Activated naive CD8-positive, alpha-beta T cell treated with anti-CD3 and anti-CD28 coated beads for 36 hours (primary cell): ENCODE measurements around the gene PRPF31. TPM values are rescaled to one million over a fixed set of nuclear protein-coding genes. Genes with fewer than 3 reads are reported as not detected.
A peak's percentile ranks its signal among the peaks of the same experiment; 100 is the strongest.
"Not testable (repeated sequence)": the region's sequence is repeated elsewhere in the genome, so short reads cannot be mapped to it uniquely, and the experiment has no call there.

Source experiments
- DNase-seq: peaks from one replicate; pipeline ENCODE4 v3.0.0; 2021
- H3K27ac Mint-ChIP-seq: one replicate; pipeline ENCODE4 v1.8.0; 2022; ENCODE audit warnings: mild to moderate bottlenecking, moderate library complexity, mixed read lengths
- H3K27me3 Mint-ChIP-seq: one replicate; pipeline ENCODE4 v1.8.0; 2022; ENCODE audit warnings: mild to moderate bottlenecking, mixed read lengths
- H3K36me3 Mint-ChIP-seq: one replicate; pipeline ENCODE4 v1.8.0; 2021; ENCODE audit warnings: mild to moderate bottlenecking, mixed read lengths
- H3K4me1 Mint-ChIP-seq: one replicate; pipeline ENCODE4 v1.8.0; 2021; ENCODE audit warnings: mixed read lengths
- H3K4me3 Mint-ChIP-seq: one replicate; pipeline ENCODE4 v1.8.0; 2022; ENCODE audit warnings: mild to moderate bottlenecking, moderate library complexity, mixed read lengths
- H3K9me3 Mint-ChIP-seq: one replicate; pipeline ENCODE4 v1.8.0; 2022; ENCODE audit warnings: mixed read lengths
- total RNA-seq, 2 experiments: library from RNA; stranded (reverse); gene quantifications; one replicate each; pipeline ENCODE4 v1.2.3, GENCODE V29; 2021

PRPF31 gene
- total RNA-seq = 100 to 1,000 TPM; 120 to 124 TPM

GRCh38 chr19:54115109-54116063, at the start of gene PRPF31, which contains the start of gene TFPT:
Gene PRPF31, plus strand, starts transcription at chr19:54115754. Its CDS starts 2,525 bp downstream, at chr19:54118279.
Gene TFPT, minus strand, starts transcription at chr19:54115657. Its CDS starts 388 bp downstream, at chr19:54115269.
- H3K36me3 Mint-ChIP-seq = peaks cover 34% of the 10 kb centered on the region
- peak; percentile 91 for DNase-seq
- no peaks in the 10 kb centered on the region for H3K9me3 Mint-ChIP-seq
- peaks cover 25% of the 10 kb centered on the region for H3K4me1 Mint-ChIP-seq
- H3K27ac Mint-ChIP-seq = peak within 1 kb of the TSS; percentile 96
- H3K27me3 Mint-ChIP-seq = no peaks in the 10 kb centered on the region
- peak within 1 kb of the TSS; percentile 90 for H3K4me3 Mint-ChIP-seq

GRCh38 chr19:54069470-54069869, 46.1 kb upstream of the PRPF31 start:
- no peak for DNase-seq
- Mint-ChIP-seq H3K27me3 (peaks cover 13% of the 10 kb centered on the region), H3K36me3 (no peaks in the 10 kb centered on the region), H3K9me3 (no peaks in the 10 kb centered on the region), H3K4me1 (no peaks in the 10 kb centered on the region), H3K27ac (no peak overlapping the region), H3K4me3 (no peak overlapping the region)

GRCh38 chr19:54073829-54074228, 41.7 kb upstream of the PRPF31 start:
- Mint-ChIP-seq H3K36me3 (no peaks in the 10 kb centered on the region), H3K27ac (no peak overlapping the region), H3K4me1 (no peaks in the 10 kb centered on the region), H3K9me3 (no peaks in the 10 kb centered on the region), H3K27me3 (peaks cover 6% of the 10 kb centered on the region), H3K4me3 (no peak overlapping the region)
- DNase-seq = no peak

- Mint-ChIP-seq H3K9me3 (no peaks in the 10 kb centered on the region), H3K27ac (no peak overlapping the region), H3K4me1 (no peaks in the 10 kb centered on the region), H3K4me3 (no peak overlapping the region), H3K36me3 (no peaks in the 10 kb centered on the region), H3K27me3 (peaks cover 7% of the 10 kb centered on the region)
- no peak for DNase-seq
Observed at GRCh38 chr19:54074851-54075250, 40.7 kb upstream of the PRPF31 start.

DNA sequence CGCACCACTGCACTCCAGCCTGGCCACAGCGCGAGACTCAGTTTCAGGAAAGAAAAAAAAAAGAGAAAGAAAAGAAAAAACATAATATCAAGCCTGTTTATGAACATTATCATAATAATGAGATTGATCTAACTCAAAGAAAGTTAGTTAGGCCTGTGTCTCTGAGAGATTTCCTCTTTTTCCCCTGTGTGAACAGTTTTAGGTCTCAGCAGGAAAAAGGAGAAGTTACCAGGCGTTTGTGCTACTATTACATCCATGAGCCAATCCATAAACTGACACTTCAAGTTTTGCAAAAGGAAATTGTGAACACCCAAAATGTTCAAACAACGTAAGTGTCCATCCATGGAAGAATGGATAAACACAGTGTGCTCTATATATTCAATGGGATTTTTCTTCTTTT, 38.2 kb upstream of the PRPF31 start:
- Mint-ChIP-seq H3K36me3 (no peaks in the 10 kb centered on the region), H3K27ac (no peak overlapping the region), H3K4me1 (no peaks in the 10 kb centered on the region), H3K27me3 (peaks cover 7% of the 10 kb centered on the region), H3K4me3 (no peak overlapping the region), H3K9me3 (peaks cover 2% of the 10 kb centered on the region)
- DNase-seq = no peak

DNA sequence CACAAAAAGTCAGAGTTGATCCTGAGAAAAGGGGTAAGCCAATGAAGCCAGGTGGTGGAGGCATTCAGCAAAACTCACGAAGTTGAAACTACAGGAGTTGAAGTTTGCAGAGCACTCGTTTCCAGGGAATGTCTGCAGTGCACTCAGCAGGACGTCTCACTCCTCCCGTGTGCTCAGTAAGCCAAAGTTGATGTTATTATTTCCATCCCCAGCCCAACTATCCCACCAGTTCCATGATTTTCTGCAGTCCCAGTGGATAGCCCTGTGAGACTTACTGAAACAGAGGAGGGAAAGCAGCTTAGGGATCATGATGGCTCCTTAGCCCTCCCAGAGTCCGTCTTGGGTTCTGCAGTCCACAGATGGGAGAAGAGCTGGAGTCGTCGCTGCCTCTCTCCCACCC, 34.5 kb upstream of the PRPF31 start, which contains the start of gene TARM1:
TARM1 (minus strand) TSS at position 334 of the 400 bp plus-strand sequence; CDS start at position 309, 25 bp downstream.
- Mint-ChIP-seq H3K4me3 (no peak within 1 kb of the TSS), H3K36me3 (no peaks in the 10 kb centered on the region), H3K9me3 (peaks cover 5% of the 10 kb centered on the region), H3K27me3 (peaks cover 10% of the 10 kb centered on the region), H3K4me1 (no peaks in the 10 kb centered on the region), H3K27ac (no peak within 1 kb of the TSS)
- no peak for DNase-seq

DNA sequence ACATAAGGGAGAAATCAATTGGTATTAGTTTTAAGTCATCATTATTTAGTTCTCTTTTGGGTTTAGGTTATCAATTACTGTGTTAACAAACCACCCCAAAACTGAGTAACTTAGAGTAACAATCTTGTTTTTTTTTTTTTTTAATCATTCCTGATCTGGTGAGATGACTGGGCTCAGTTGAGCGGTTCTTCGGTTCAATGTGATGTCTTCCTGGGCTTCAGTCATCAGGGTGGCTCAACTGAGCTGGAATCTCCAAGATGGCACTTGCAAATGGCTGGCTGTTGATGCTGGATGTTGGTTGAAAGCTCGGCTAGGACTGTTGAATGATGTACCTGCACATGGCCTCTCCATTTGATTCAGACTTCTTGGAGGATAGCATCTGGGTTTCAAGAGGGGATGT, 31.1 kb upstream of the PRPF31 start:
- H3K27me3 Mint-ChIP-seq = peaks cover 13% of the 10 kb centered on the region
- H3K27ac Mint-ChIP-seq = no peak overlapping the region
- H3K36me3 Mint-ChIP-seq = no peaks in the 10 kb centered on the region
- H3K4me1 Mint-ChIP-seq = no peaks in the 10 kb centered on the region
- H3K4me3 Mint-ChIP-seq = no peak overlapping the region
- DNase-seq = no peak
- H3K9me3 Mint-ChIP-seq = peaks cover 5% of the 10 kb centered on the region

GRCh38 chr19:54094426-54095000, 21.0 kb upstream of the PRPF31 start:
- Mint-ChIP-seq H3K4me3 (no peak overlapping the region), H3K36me3 (no peaks in the 10 kb centered on the region), H3K27me3 (peaks cover 55% of the 10 kb centered on the region), H3K9me3 (peaks cover 2% of the 10 kb centered on the region), H3K27ac (no peak overlapping the region), H3K4me1 (peaks cover 7% of the 10 kb centered on the region)
- DNase-seq = no peak

- H3K4me3 Mint-ChIP-seq = no peak overlapping the region
- peaks cover 54% of the 10 kb centered on the region for H3K27me3 Mint-ChIP-seq
Observed at GRCh38 chr19:54095136-54095858, 20.3 kb upstream of the PRPF31 start.

GRCh38 chr19:54095859-54096616, 19.5 kb upstream of the PRPF31 start:
- H3K4me3 Mint-ChIP-seq = peak overlapping the region; percentile 55
- H3K9me3 Mint-ChIP-seq, H3K27ac Mint-ChIP-seq: not testable (repeated sequence)

More at GRCh38 chr19:54095136-54095858, 20.3 kb upstream of the PRPF31 start:
- Mint-ChIP-seq H3K9me3 (peaks cover 2% of the 10 kb centered on the region), H3K36me3 (no peaks in the 10 kb centered on the region), H3K27ac (no peak overlapping the region), H3K4me1 (peaks cover 7% of the 10 kb centered on the region)
- no peak for DNase-seq

DNA sequence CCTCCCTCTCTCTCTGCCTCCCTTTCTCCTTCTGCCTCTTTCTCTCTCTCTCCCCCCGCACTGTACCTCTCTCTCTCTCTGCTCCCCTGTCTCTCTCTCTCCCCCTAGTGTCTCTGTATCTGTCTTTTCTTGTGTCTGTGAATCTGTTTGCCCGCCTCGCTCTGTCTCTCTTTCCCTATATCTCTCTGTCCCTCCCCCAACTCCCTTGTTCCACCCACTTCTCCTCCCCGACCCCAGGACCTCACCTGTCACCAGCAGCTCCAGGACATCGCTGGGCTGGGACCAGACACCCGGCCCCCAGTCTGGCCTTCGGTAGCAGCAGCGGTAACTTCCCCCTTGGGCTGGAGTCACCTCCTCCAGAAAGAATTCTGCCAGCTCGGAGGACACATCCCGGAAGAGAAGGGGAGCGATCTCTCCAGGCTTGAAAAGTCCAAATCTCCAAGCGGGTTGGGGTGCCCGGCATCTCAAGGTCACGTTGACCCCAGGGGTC, 18.9 kb upstream of the PRPF31 start:
- H3K4me1 Mint-ChIP-seq = peaks cover 7% of the 10 kb centered on the region
- H3K36me3 Mint-ChIP-seq = no peaks in the 10 kb centered on the region
- DNase-seq = no peak
- peak overlapping the region; percentile 7 for H3K4me3 Mint-ChIP-seq
- H3K27ac Mint-ChIP-seq = no peak overlapping the region
- H3K27me3 Mint-ChIP-seq = peaks cover 45% of the 10 kb centered on the region
- H3K9me3 Mint-ChIP-seq = peaks cover 2% of the 10 kb centered on the region

More at GRCh38 chr19:54095859-54096616, 19.5 kb upstream of the PRPF31 start:
- not testable (repeated sequence) for H3K36me3 Mint-ChIP-seq, H3K4me1 Mint-ChIP-seq
- H3K27me3 Mint-ChIP-seq = peaks cover 51% of the 10 kb centered on the region
- peak; percentile 65 for DNase-seq

GRCh38 chr19:54099190-54099902, 16.2 kb upstream of the PRPF31 start:
- no peak overlapping the region for H3K4me3 Mint-ChIP-seq
- H3K4me1 Mint-ChIP-seq = peaks cover 17% of the 10 kb centered on the region
- peaks cover 26% of the 10 kb centered on the region for H3K27me3 Mint-ChIP-seq
- H3K36me3 Mint-ChIP-seq = no peaks in the 10 kb centered on the region
- DNase-seq = no peak
- no peaks in the 10 kb centered on the region for H3K9me3 Mint-ChIP-seq
- no peak overlapping the region for H3K27ac Mint-ChIP-seq

DNA sequence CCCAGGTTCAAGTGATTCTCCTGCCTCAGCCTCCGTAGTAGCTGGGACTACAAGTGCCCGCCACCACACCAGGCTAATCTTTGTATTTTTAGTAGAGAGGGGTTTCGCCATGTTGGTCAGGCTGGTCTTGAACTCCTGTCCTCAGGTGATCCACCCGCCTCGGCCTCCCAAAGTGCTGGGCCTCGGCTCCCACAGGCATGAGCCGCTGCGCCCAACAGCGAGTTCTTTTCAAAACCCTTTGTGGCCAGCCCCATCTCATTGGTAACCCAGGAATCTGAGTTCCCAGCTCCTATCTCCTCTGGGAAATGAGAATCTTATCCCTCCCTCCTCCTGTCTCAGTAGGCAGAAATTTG, 15.7 kb upstream of the PRPF31 start:
- not testable (repeated sequence) for H3K36me3 Mint-ChIP-seq, DNase-seq, H3K27ac Mint-ChIP-seq, H3K9me3 Mint-ChIP-seq, H3K4me3 Mint-ChIP-seq
- Mint-ChIP-seq H3K4me1 (peaks cover 18% of the 10 kb centered on the region), H3K27me3 (peaks cover 20% of the 10 kb centered on the region)

- H3K27me3 Mint-ChIP-seq = peaks cover 14% of the 10 kb centered on the region
- H3K4me1 Mint-ChIP-seq = peaks cover 21% of the 10 kb centered on the region
- no peak within 1 kb of the TSS for H3K27ac Mint-ChIP-seq
- H3K36me3 Mint-ChIP-seq = peaks cover 2% of the 10 kb centered on the region
- no peaks in the 10 kb centered on the region for H3K9me3 Mint-ChIP-seq
- peak within 1 kb of the TSS; percentile 51 for H3K4me3 Mint-ChIP-seq
- DNase-seq = no peak
Observed at GRCh38 chr19:54100561-54100960, 15.0 kb upstream of the PRPF31 start, which contains the start of gene OSCAR. Gene OSCAR, minus strand, starts transcription at chr19:54100803. Its CDS starts 11 bp downstream, at chr19:54100792.
